Activated naive CD8-positive, alpha-beta T cell treated with anti-CD3 and anti-CD28 coated beads for 36 hours (primary cell): ENCODE data around the gene ZC3H18. TPM values are rescaled to one million over a fixed set of nuclear protein-coding genes. Genes with fewer than 3 reads are reported as not detected.

Source experiments
- DNase-seq: peaks from one replicate; pipeline ENCODE4 v3.0.0; 2021
- H3K27ac Mint-ChIP-seq: one replicate; pipeline ENCODE4 v1.8.0; 2022; ENCODE audit warnings: mild to moderate bottlenecking, moderate library complexity, mixed read lengths
- H3K27me3 Mint-ChIP-seq: one replicate; pipeline ENCODE4 v1.8.0; 2022; ENCODE audit warnings: mild to moderate bottlenecking, mixed read lengths
- H3K36me3 Mint-ChIP-seq: one replicate; pipeline ENCODE4 v1.8.0; 2021; ENCODE audit warnings: mild to moderate bottlenecking, mixed read lengths
- H3K4me1 Mint-ChIP-seq: one replicate; pipeline ENCODE4 v1.8.0; 2021; ENCODE audit warnings: mixed read lengths
- H3K4me3 Mint-ChIP-seq: one replicate; pipeline ENCODE4 v1.8.0; 2022; ENCODE audit warnings: mild to moderate bottlenecking, moderate library complexity, mixed read lengths
- H3K9me3 Mint-ChIP-seq: one replicate; pipeline ENCODE4 v1.8.0; 2022; ENCODE audit warnings: mixed read lengths
- total RNA-seq, 2 experiments: library from RNA; stranded (reverse); gene quantifications; one replicate each; pipeline ENCODE4 v1.2.3, GENCODE V29; 2021

The ZC3H18 gene
- total RNA-seq, 2 experiments from 2014 or later = 84.3 to 86.8 TPM

- peaks cover 2% of the 10 kb centered on the region for H3K9me3 Mint-ChIP-seq
- no peak for DNase-seq
- peaks cover 34% of the 10 kb centered on the region for H3K4me1 Mint-ChIP-seq
- H3K4me3 Mint-ChIP-seq = peak overlapping the region; percentile 52
- no peak overlapping the region for H3K27ac Mint-ChIP-seq
- peaks cover 27% of the 10 kb centered on the region for H3K27me3 Mint-ChIP-seq
- peaks cover 6% of the 10 kb centered on the region for H3K36me3 Mint-ChIP-seq
These were observed 64.9 kb downstream of the ZC3H18 start for GRCh38 chr16:88634994-88635670.

GRCh38 chr16:88635671-88636319 is 65.6 kb downstream of the ZC3H18 start:
- H3K27ac Mint-ChIP-seq = no peak overlapping the region
- peak overlapping the region; percentile 57 for H3K4me3 Mint-ChIP-seq
- DNase-seq = no peak
- peaks cover 6% of the 10 kb centered on the region for H3K36me3 Mint-ChIP-seq
- peaks cover 37% of the 10 kb centered on the region for H3K4me1 Mint-ChIP-seq
- H3K27me3 Mint-ChIP-seq = peaks cover 33% of the 10 kb centered on the region
- peaks cover 2% of the 10 kb centered on the region for H3K9me3 Mint-ChIP-seq

GRCh38 chr16:88636488-88637265 is 66.5 kb downstream of the ZC3H18 start:
- Mint-ChIP-seq H3K9me3 (peaks cover 2% of the 10 kb centered on the region), H3K4me1 (peaks cover 33% of the 10 kb centered on the region), H3K27ac (no peak overlapping the region), H3K4me3 (no peak overlapping the region), H3K36me3 (peaks cover 4% of the 10 kb centered on the region), H3K27me3 (peaks cover 33% of the 10 kb centered on the region)
- no peak for DNase-seq

- Mint-ChIP-seq H3K4me3 (no peak within 1 kb of the TSS), H3K27ac (no peak within 1 kb of the TSS), H3K27me3 (peaks cover 33% of the 10 kb centered on the region), H3K4me1 (peaks cover 32% of the 10 kb centered on the region), H3K9me3 (peaks cover 2% of the 10 kb centered on the region), H3K36me3 (peaks cover 9% of the 10 kb centered on the region)
- no peak for DNase-seq
These were observed 68.4 kb downstream of the ZC3H18 start, which contains the start of gene IL17C for GRCh38 chr16:88638323-88639230. TSS of gene IL17C (plus strand) at chr16:88638572. CDS start at chr16:88638642, 70 bp downstream.

DNA sequence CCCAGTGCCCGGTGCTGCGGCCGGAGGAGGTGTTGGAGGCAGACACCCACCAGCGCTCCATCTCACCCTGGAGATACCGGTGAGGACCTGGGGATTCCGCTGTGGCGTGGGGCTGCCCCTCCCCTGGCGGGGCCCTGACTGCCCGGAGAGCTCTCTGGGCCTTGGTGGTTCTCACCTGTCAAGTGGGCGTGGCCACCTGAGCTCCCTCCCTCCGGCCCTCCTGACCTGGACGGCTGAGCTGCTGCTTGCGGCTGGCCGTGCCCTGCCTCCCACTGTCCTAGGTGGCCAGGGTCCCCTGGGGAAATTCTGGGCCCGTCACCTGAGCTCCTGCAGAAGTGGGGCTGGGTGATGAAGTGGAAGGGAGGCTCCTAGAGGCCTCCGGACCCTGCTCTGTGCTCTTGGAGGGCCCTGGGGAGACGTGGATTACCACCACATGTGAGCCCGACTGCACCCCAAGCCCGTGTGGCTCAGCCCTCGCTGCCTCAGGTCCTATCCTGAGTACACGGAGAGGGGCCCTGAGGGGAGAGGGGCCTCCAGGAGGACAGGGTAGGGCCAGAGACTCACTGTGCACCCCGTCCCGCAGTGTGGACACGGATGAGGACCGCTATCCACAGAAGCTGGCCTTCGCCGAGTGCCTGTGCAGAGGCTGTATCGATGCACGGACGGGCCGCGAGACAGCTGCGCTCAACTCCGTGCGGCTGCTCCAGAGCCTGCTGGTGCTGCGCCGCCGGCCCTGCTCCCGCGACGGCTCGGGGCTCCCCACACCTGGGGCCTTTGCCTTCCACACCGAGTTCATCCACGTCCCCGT is 69.2 kb downstream of the ZC3H18 start:
- H3K27me3 Mint-ChIP-seq = peaks cover 33% of the 10 kb centered on the region
- H3K4me1 Mint-ChIP-seq = peaks cover 34% of the 10 kb centered on the region
- H3K9me3 Mint-ChIP-seq = peaks cover 2% of the 10 kb centered on the region
- H3K4me3 Mint-ChIP-seq = no peak overlapping the region
- DNase-seq = no peak
- peaks cover 15% of the 10 kb centered on the region for H3K36me3 Mint-ChIP-seq
- H3K27ac Mint-ChIP-seq = no peak overlapping the region

DNA sequence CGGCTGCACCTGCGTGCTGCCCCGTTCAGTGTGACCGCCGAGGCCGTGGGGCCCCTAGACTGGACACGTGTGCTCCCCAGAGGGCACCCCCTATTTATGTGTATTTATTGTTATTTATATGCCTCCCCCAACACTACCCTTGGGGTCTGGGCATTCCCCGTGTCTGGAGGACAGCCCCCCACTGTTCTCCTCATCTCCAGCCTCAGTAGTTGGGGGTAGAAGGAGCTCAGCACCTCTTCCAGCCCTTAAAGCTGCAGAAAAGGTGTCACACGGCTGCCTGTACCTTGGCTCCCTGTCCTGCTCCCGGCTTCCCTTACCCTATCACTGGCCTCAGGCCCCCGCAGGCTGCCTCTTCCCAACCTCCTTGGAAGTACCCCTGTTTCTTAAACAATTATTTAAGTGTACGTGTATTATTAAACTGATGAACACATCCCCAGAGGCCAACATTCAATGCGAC is 69.9 kb downstream of the ZC3H18 start:
- H3K27me3 Mint-ChIP-seq = peaks cover 33% of the 10 kb centered on the region
- H3K4me1 Mint-ChIP-seq = peaks cover 35% of the 10 kb centered on the region
- H3K36me3 Mint-ChIP-seq = peaks cover 15% of the 10 kb centered on the region
- H3K9me3 Mint-ChIP-seq = peaks cover 2% of the 10 kb centered on the region
- no peak overlapping the region for H3K27ac Mint-ChIP-seq
- H3K4me3 Mint-ChIP-seq = no peak overlapping the region
- DNase-seq = no peak

- DNase-seq = no peak
- H3K27ac Mint-ChIP-seq = no peak overlapping the region
- H3K4me1 Mint-ChIP-seq = peaks cover 32% of the 10 kb centered on the region
- no peak overlapping the region for H3K4me3 Mint-ChIP-seq
- peaks cover 2% of the 10 kb centered on the region for H3K9me3 Mint-ChIP-seq
- peaks cover 15% of the 10 kb centered on the region for H3K36me3 Mint-ChIP-seq
- peaks cover 33% of the 10 kb centered on the region for H3K27me3 Mint-ChIP-seq
These were observed 70.5 kb downstream of the ZC3H18 start for GRCh38 chr16:88640498-88641247.

- Mint-ChIP-seq H3K36me3 (peaks cover 11% of the 10 kb centered on the region), H3K9me3 (no peaks in the 10 kb centered on the region), H3K27ac (no peak overlapping the region), H3K4me3 (no peak overlapping the region), H3K4me1 (peaks cover 17% of the 10 kb centered on the region), H3K27me3 (peaks cover 18% of the 10 kb centered on the region)
- no peak for DNase-seq
These were observed 72.9 kb downstream of the ZC3H18 start for GRCh38 chr16:88642881-88643643.

DNA sequence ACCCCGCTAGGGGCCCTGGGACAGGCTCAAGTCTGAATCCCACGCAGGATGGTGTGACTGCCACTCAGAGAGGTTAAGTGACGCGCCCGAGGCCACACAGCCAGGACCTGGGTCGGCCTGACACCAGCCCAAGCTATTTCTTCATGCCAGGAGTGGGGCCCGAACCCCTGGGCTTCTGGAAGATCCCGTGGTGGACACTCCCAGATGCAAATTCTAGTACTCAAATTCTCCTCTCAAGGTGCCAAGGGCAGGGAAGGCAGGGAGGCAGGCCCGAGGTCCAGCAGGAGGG is 73.4 kb downstream of the ZC3H18 start:
- DNase-seq = no peak
- peaks cover 11% of the 10 kb centered on the region for H3K36me3 Mint-ChIP-seq
- peaks cover 13% of the 10 kb centered on the region for H3K27me3 Mint-ChIP-seq
- no peak overlapping the region for H3K4me3 Mint-ChIP-seq
- H3K4me1 Mint-ChIP-seq = peaks cover 13% of the 10 kb centered on the region
- H3K27ac Mint-ChIP-seq = no peak overlapping the region
- no peaks in the 10 kb centered on the region for H3K9me3 Mint-ChIP-seq

GRCh38 chr16:88645455-88645854 is 75.3 kb downstream of the ZC3H18 start:
- no peak overlapping the region for H3K27ac Mint-ChIP-seq

DNA sequence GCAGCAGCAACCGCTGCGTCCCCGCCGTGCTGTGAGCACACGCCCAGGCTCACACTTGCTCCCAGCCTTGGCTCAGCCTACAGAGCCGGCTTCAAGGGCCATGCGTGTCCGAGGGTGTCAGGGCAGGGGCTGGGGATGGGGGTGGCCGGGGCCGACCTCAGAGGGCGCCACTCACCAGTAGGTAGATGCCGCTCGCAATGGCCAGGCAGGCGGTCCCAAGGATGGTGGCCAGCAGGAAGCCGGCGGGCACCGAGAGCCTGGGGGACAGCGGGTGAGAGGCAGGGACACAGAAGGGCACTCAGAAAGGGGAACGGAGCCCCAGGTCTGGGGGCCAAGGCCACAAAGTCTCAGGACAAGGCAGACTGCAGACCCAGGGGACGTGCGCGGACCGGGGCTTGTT is 75.7 kb downstream of the ZC3H18 start:
- no peak overlapping the region for H3K4me3 Mint-ChIP-seq
- H3K36me3 Mint-ChIP-seq = peaks cover 17% of the 10 kb centered on the region
- DNase-seq = no peak
- H3K4me1 Mint-ChIP-seq = peaks cover 9% of the 10 kb centered on the region
- H3K27ac Mint-ChIP-seq = no peak overlapping the region
- H3K27me3 Mint-ChIP-seq = no peaks in the 10 kb centered on the region
- no peaks in the 10 kb centered on the region for H3K9me3 Mint-ChIP-seq

More at GRCh38 chr16:88645455-88645854, 75.3 kb downstream of the ZC3H18 start:
- peaks cover 16% of the 10 kb centered on the region for H3K36me3 Mint-ChIP-seq
- peaks cover 9% of the 10 kb centered on the region for H3K4me1 Mint-ChIP-seq
- H3K4me3 Mint-ChIP-seq = no peak overlapping the region
- DNase-seq = no peak
- H3K27me3 Mint-ChIP-seq = peaks cover 2% of the 10 kb centered on the region
- H3K9me3 Mint-ChIP-seq = no peaks in the 10 kb centered on the region

GRCh38 chr16:88646345-88647034 is 76.3 kb downstream of the ZC3H18 start:
- H3K36me3 Mint-ChIP-seq = peaks cover 17% of the 10 kb centered on the region
- no peak for DNase-seq
- H3K9me3 Mint-ChIP-seq = no peaks in the 10 kb centered on the region

More at GRCh38 chr16:88646345-88647034, 76.3 kb downstream of the ZC3H18 start:
- Mint-ChIP-seq H3K27me3 (no peaks in the 10 kb centered on the region), H3K4me3 (no peak overlapping the region), H3K27ac (no peak overlapping the region), H3K4me1 (peaks cover 14% of the 10 kb centered on the region)
